ENCODE data around the gene RPL39.

RPL39 gene

GRCh38 chrX:119757646-119757978, 33.8 kb downstream of the RPL39 start:
- Histone ChIP-seq H3K4me3 (replicated peaks; ENCODE audit: insufficient read depth, low read length) (peak overlapping the region; percentile 74), H3K27me3 (ENCODE audit: insufficient read depth, poor library complexity, severe bottlenecking) (no peaks in the 10 kb centered on the region), H3K27ac (replicated peaks) (peak overlapping the region; percentile 87)
- DNase-seq (ENCODE audit: low read depth in 1 of 2, low spot score in 1 of 2): no peak
- TF ChIP-seq POLR2AphosphoS5 (IDR thresholded peaks at IDR 0.05; ENCODE audit: low read depth) (no peak; the same call in 1 of the 2 replicates), REST (IDR thresholded peaks at IDR 0.05; ENCODE audit: insufficient replicate concordance, low read depth) (no peak), CTCF (IDR thresholded peaks at IDR 0.05; ENCODE audit: insufficient read depth, low read length) (no peak), GABPA (IDR thresholded peaks at IDR 0.05; ENCODE audit: low read depth) (no peak), SPI1 (IDR thresholded peaks at IDR 0.05; ENCODE audit: borderline replicate concordance, low read depth) (no peak)

- H3K27me3 ChIP-seq (ENCODE audit: insufficient read depth, poor library complexity, severe bottlenecking): no peaks in the 10 kb centered on the region
- peak overlapping the region; percentile 87 for H3K27ac ChIP-seq (replicated peaks)
- H3K4me3 ChIP-seq (replicated peaks; ENCODE audit: insufficient read depth, low read length): no peak overlapping the region
- TF ChIP-seq SPI1 (IDR thresholded peaks at IDR 0.05; ENCODE audit: borderline replicate concordance, low read depth) (no peak), CTCF (IDR thresholded peaks at IDR 0.05; ENCODE audit: insufficient read depth, low read length) (no peak), REST (IDR thresholded peaks at IDR 0.05; ENCODE audit: insufficient replicate concordance, low read depth) (no peak), POLR2AphosphoS5 (IDR thresholded peaks at IDR 0.05; ENCODE audit: low read depth) (no peak), GABPA (IDR thresholded peaks at IDR 0.05; ENCODE audit: low read depth) (no peak)
- no peak for DNase-seq (ENCODE audit: low read depth in 1 of 2, low spot score in 1 of 2)
These were observed 34.3 kb downstream of the RPL39 start for GRCh38 chrX:119756926-119757635.

- peak in 1 of 2 experiments; percentile 87 for DNase-seq (ENCODE audit: low read depth in 1 of 2, low spot score in 1 of 2)
- H3K4me3 ChIP-seq (replicated peaks; ENCODE audit: insufficient read depth, low read length): no peak overlapping the region
- peak overlapping the region; percentile 87 for H3K27ac ChIP-seq (replicated peaks)
- no peaks in the 10 kb centered on the region for H3K27me3 ChIP-seq (ENCODE audit: insufficient read depth, poor library complexity, severe bottlenecking)
- TF ChIP-seq POLR2AphosphoS5 (IDR thresholded peaks at IDR 0.05; ENCODE audit: low read depth): 0 out of 2 replicates have a peak, but pooled peaks have one; percentile 46
- no peak for TF ChIP-seq REST (IDR thresholded peaks at IDR 0.05; ENCODE audit: insufficient replicate concordance, low read depth)
These were observed 35.4 kb downstream of the RPL39 start for GRCh38 chrX:119755981-119756533.
